ENCODE data around the gene BMP5. TPM values are rescaled to one million over a fixed set of nuclear protein-coding genes. Genes with fewer than 3 reads are reported as not detected.

The BMP5 gene
- total and polyA plus RNA-seq, 2 of the 8 experiments (the other 6 are each of a cell fraction or from before 2014, with no cell fraction given): 0.02 TPM; not detected in 1

GRCh38 chr6:55892749-55893357, 17.5 kb upstream of the BMP5 start:
- Histone ChIP-seq H2BK20ac (ENCODE audit: low read length) (no peak overlapping the region), H4K5ac (ENCODE audit: insufficient read length, low read depth, low read length) (no peak overlapping the region), H3K79me1 (ENCODE audit: low read depth, low read length) (no peaks in the 10 kb centered on the region), H3K36me3 (ENCODE audit: control insufficient read depth in 2 of 4, insufficient read depth in 4 of 4, low read length in 3 of 4) (no peaks in the 10 kb centered on the region), H4K91ac (replicated peaks; ENCODE audit: insufficient read length, low read length) (no peak overlapping the region), H3K9me3 (ENCODE audit: insufficient read depth in 2 of 2, low read depth in 1 of 2, low read length in 1 of 2) (no peaks in the 10 kb centered on the region), H3K9ac (replicated peaks in 1 of 4; ENCODE audit: extremely low read depth in 1 of 4, low read depth in 3 of 4, low read length in 3 of 4) (no peak overlapping the region), H3K18ac (ENCODE audit: extremely low read depth, low read length) (no peak overlapping the region), H3K23ac (ENCODE audit: insufficient read length) (no peak overlapping the region), H2AFZ (ENCODE audit: low read length) (peak overlapping the region; percentile 65; the same call in 1 of the 2 replicates), H2BK12ac (ENCODE audit: low read depth, low read length) (no peak overlapping the region), H3K79me2 (ENCODE audit: control insufficient read depth in 1 of 2, insufficient read depth in 2 of 2, low read length in 2 of 2) (no peaks in the 10 kb centered on the region), H4K20me1 (replicated peaks in 1 of 2; ENCODE audit: control insufficient read depth in 1 of 2, insufficient read depth in 2 of 2, low read length in 2 of 2) (no peaks in the 10 kb centered on the region), H2AK5ac (ENCODE audit: low read depth, low read length) (no peak overlapping the region), H3K27me3 (replicated peaks in 1 of 4; ENCODE audit: control insufficient read depth in 3 of 4, extremely low read depth in 1 of 4, insufficient read depth in 3 of 4, low read length in 3 of 4) (no peaks in the 10 kb centered on the region), H3K23me2 (ENCODE audit: low read depth, low read length) (no peaks in the 10 kb centered on the region; the same call in 1 of the 2 replicates), H2BK15ac (ENCODE audit: low read length) (no peak overlapping the region), H3K14ac (ENCODE audit: insufficient read length) (no peak overlapping the region), H3K27ac (ENCODE audit: low read depth, low read length) (no peak overlapping the region), H3K4ac (replicated peaks; ENCODE audit: insufficient read length, low read depth, low read length) (no peak overlapping the region), H3K4me3 (ENCODE audit: extremely low read depth in 1 of 4, insufficient read depth in 2 of 4, low read depth in 3 of 4, low read length in 4 of 4) (no peak overlapping the region), H2BK5ac (ENCODE audit: low read depth, low read length) (no peak overlapping the region), H3K56ac (replicated peaks; ENCODE audit: insufficient read length, low read depth, low read length) (no peak overlapping the region), H2BK120ac (replicated peaks; ENCODE audit: low read depth, low read length) (no peak overlapping the region), H3K4me1 (replicated peaks in 1 of 4; ENCODE audit: control insufficient read depth in 3 of 4, insufficient read depth in 4 of 4, low read length in 3 of 4) (peaks cover 0 to 3% (median 0%) of the 10 kb centered on the region in 4 experiments; a peak in 1 of 7 replicates), H3K4me2 (ENCODE audit: insufficient read depth in 1 of 2, low read depth in 2 of 2, low read length in 2 of 2) (no peak overlapping the region), H4K8ac (ENCODE audit: extremely low read depth, insufficient read depth, low read length) (no peak overlapping the region)
- ChIA-PET CTCF (ENCODE audit: partially characterized antibody) (interaction anchor here (1.0 kb wide), 1 partner anchor 21 kb away, joined by 3 read pairs; no protein-coding TSS in a partner anchor), POLR2A (ENCODE audit: partially characterized antibody) (no interaction called here)
- WGBS, 2 experiments (ENCODE audit: extremely low coverage in 1 of 2, insufficient coverage in 1 of 2, insufficient read length in 1 of 2, insufficient replicate concordance in 2 of 2, low coverage in 1 of 2, low lambda C conversion rate in 2 of 2, missing lambda C conversion rate in 1 of 2): 94% methylated on average over 4 of the region's 4 CpGs; no CpG with 5 or more reads in 1 of the 2 experiments
- no peak for FAIRE-seq
- DNase-seq (ENCODE audit: low read depth in 1 of 2, low spot score in 2 of 2): no peak
- TF ChIP-seq HDAC6 (IDR thresholded peaks at IDR 0.05; ENCODE audit: low read depth, low read length): no peak
